ENCODE data around the gene GPC6.

Gene GPC6

DNA sequence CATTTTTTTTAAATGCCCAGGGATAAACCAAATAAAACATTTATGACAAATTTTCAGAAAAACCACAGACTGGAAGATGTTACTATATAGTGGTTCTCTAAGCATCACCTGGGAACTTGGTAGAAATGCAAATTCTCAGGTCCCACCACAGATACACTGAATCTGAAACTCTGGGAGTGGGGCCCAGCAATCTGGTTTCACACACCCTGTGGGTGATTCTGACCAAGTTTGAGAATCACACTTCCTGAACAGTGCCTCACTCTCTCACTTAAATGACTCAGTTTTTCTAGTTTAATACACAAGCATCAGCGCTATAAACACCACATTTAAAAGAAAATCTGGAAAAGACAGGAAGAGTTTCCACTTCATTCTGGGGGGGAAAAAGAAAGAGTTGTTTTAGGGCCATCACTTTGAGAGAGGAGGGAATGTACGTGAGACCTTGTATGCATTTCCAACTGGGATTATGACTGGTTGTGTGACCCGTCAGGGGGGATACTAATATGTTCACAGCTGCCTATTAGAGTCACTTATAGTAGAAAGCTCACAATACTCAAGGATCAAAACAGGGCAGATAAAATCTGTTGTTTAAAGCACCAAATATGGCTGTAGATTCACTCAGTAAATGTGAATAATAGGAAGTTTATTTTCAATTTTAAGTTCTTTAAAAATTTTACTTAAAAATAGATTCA lies 567.7 kb downstream of the GPC6 start:
- DNase-seq, result no peak

DNA sequence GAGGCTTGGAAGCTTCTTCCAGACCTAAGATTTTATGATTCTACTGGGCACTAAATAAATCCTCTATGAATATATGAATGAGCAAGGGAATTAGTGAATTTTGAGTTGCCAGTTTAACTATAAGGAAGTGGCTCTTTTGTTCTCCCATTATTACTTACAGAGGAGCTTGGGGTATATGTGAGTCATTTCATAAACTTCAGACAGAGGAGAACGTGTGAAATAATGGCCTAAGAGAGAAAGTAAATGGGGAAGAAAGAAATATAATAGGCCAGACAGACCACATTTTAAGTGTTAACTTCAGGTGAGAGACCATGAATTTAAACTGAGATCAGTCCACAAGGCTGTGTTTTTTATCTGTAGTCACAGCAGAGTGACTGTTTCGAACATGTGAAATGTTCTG lies 570.9 kb downstream of the GPC6 start:
- DNase-seq, result no peak

- DNase-seq, result no peak
Observed at GRCh38 chr13:93800342-93800741, 573.7 kb downstream of the GPC6 start.

- DNase-seq, result no peak
Observed at GRCh38 chr13:93805736-93806135, 579.1 kb downstream of the GPC6 start.

DNA sequence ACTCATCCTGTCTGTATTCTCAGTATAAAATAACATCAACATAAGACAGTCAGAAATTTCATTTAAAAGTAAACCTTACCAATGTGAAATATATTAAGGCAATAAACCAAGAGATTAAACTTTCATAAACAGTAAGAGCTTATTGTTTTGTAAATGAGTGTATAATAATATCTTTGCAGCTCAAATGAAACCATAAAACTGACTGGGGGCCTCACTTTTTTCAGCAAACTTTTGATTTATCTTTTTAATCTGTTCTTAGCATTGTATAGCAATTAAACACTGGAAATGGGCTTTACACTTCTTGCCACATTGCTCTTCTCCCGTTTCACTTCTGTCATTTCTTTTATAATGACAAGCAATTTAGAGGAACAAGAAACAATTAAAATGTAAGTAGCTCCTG lies 580.3 kb downstream of the GPC6 start:
- no peak for DNase-seq

GRCh38 chr13:93810264-93810663 lies 583.7 kb downstream of the GPC6 start:
- no peak for DNase-seq

DNA sequence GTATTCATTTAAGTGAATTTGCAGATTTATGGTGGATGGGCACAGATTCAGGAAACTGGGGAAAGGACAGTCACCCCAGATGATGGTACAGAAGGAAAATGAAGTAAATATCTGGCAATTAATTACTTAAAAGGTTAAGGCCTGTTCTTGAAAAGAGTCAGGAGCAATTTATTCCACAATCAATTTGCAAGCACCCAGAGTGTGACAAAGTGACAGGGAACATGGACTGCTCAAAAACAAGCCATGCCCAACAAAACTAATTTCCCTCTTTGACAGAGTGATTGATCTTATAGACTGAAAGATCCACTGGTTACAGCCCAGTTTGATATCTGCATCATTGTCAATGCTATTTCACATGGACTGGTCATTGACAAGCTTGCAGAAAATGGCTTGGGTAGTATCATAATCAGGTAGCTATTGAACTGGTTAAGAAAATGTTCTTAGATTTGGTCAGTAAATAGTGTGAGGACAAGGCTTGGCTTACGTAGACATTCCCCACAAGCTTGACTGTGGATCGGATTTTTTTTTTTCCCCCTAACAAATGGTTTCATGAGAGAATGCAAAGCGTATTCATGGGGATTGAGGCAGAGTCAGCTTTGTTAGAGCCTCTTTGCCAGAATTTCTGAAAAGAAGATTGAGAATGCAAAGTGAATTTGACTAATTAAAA lies 584.6 kb downstream of the GPC6 start:
- DNase-seq, result no peak

- DNase-seq, result no peak
Observed at GRCh38 chr13:93811738-93812112, 585.1 kb downstream of the GPC6 start.

GRCh38 chr13:93814658-93815057 lies 588.1 kb downstream of the GPC6 start:
- no peak for DNase-seq

GRCh38 chr13:93818345-93818744 lies 591.7 kb downstream of the GPC6 start:
- no peak for DNase-seq

GRCh38 chr13:93819331-93819890 lies 592.8 kb downstream of the GPC6 start:
- DNase-seq, result no peak

GRCh38 chr13:93824286-93824685 lies 597.7 kb downstream of the GPC6 start:
- DNase-seq, result no peak

DNA sequence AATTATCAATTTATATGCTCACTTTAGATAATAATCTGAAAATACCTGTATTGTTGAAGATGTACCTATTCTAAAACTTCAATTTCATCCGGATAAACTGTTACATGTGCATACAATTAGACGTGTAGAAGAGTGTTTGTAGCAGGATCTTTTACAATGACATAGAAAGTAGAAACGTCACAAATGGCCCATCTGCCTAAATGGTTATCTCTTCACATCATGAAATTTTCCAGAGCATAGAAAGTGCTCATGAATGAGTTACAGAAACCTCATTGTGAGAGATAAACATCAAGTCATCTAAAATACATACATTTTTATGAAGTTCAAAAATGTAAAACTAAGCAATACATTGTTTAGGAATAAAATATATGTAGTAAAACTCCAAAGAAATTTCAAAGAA lies 607.4 kb downstream of the GPC6 start:
- DNase-seq, result no peak

- DNase-seq, result no peak
Observed at GRCh38 chr13:93843082-93843481, 616.5 kb downstream of the GPC6 start.

GRCh38 chr13:93847162-93847561 lies 620.6 kb downstream of the GPC6 start:
- DNase-seq, result no peak

DNA sequence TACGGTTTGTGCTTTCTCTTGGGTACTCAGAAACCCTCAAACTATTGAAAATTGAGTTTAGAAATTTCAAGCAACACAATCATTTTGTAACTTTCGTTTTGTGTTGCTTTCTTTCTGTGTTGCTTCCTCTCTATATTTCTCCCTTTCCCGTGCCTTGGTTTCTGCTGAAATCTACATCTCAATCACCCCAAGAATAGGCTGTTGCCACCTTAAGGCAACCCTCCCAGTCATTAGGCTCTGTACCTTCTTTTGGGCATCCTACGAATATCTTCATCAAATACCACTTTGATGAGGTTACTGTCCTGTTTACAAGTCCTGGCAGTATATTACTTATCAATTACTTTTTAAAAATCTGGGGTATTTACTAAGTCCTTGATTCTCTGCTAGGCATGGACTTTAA lies 621.6 kb downstream of the GPC6 start:
- DNase-seq, result no peak

DNA sequence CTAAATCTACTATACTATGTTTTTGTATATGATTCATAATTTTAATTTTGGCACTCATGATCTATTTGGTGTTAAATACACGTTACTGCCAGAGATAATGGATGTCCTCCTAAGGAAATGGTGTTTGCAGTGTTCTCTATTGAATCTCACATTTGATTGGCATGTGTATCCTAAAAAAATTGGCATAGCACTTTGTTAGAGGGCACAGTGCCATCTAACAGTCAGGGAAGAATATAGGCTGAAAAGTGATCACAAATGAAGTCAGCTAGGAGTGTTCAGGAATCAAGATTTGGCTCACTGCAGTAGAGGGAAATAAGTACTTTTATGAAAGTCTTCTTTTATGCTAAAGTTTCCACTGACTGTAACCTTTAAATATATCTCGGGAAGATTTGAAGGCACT lies 624.6 kb downstream of the GPC6 start:
- DNase-seq, result no peak

DNA sequence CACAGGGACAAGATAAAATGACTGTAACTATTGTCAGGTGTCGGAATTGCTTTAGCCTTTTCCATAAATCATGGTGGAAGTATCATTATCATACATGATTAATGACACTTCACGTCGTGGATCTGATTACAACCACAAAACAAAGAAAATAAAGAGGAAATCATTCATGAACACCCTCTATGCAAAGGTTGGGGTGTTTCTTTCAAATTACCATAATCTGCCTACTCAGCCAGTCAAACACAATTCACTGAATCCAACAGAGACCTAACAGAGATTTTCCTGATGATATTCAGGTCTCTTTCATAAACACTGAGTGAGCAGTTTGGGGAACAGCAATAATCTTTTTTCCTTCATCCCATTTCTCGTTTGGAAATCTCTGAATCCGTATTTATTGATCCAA lies 627.3 kb downstream of the GPC6 start:
- no peak for DNase-seq

DNA sequence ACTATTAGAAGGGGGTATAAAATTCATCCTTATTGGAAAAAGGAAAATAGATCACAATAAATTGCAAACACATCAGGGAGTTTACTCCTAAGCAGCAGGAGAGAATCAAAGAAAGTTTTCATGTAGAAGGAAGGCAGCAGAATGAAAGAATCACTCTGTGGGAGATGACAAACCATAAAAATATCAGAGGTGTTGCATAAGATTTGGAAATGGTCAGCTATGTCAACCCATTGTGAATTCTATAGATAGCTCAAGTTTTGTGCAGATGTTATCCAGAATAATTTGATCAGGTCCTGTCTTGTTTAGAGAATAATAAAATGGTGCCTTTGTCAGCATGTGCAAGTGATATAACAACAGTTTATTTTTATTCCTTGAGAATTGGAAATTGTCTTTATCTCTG lies 630.5 kb downstream of the GPC6 start:
- DNase-seq, result no peak

- no peak for DNase-seq
Observed at GRCh38 chr13:93859716-93860115, 633.1 kb downstream of the GPC6 start.

GRCh38 chr13:93861818-93862217 lies 635.2 kb downstream of the GPC6 start:
- DNase-seq, result no peak

DNA sequence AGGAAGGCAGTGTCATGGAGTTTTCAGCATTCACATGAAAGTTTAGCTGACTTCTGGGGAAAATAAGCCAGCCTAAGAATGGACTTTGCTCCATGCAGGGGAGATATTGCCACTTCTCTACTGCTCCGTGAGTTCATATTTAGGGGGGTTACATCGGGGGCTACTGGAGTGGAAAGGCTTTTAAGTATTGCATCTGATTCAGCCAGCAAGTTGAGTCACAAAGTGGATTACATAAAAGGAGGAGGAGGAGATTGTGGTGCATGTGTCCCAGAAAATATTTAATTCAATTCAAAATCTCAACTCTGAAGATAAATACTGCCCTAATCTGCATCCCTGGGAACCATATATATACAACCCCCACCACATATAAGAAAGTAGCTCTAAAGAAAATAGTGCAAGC lies 635.7 kb downstream of the GPC6 start:
- DNase-seq, result no peak

DNA sequence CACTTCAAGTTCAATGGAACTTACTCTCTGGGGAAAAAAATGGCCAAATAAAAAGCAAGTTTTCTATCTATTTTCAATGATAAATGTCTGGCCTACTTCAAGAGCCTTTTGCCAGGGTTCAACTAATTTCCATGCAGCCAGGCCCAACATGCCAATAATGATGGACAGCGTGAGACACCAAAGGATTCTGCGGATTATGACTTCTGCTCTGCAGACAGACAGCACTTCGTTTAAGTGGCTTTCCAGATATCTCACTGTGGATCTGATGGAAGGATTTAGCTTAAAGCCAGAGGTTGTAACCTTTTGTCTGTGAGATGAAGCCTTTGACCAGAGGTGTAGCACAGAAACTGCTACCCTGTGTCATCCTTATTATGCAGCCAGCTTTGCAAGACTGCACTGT lies 638.6 kb downstream of the GPC6 start:
- no peak for DNase-seq

GRCh38 chr13:93867481-93867880 lies 640.9 kb downstream of the GPC6 start:
- no peak for DNase-seq

DNA sequence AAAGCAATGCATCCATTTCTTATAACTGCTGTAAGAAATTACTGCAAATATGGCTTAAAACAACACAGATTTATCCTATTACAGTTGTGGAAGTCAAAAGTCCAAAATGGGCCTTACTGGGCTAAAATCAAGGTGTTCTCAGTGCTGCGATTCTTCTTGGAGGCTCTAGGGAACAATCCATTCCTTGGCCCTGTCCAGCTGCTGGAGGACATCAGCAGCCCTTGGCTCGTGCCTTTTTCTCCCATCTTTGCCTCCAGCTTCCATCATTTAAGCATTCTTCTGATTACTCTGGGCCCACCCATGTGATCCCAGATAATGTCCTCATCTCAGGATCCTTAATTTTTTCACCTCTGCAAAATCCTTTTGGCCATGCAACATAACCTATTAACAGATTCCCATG lies 645.8 kb downstream of the GPC6 start:
- no peak for DNase-seq

All from CD4-positive, alpha-beta T cell treated with Interferon gamma for 1 hour (primary cell).